Body of pancreas (tissue), 4 donors: ENCODE results near the gene RCAN2.

Experiments used
- CTCF ChIP-seq, 7 experiments: fragments of 450-650 bp in 4 of 7; fragments of 200-600 bp in 3 of 7; sonication (generic) in 3 of 7; IDR thresholded peaks; one replicate each; pipeline ENCODE4 v1.5.1; 2016 to 2019; ENCODE audit warnings: antibody characterized with exemption in 7 of 7
- POLR2A ChIP-seq, 3 donors: fragments of 450-650 bp; IDR thresholded peaks; one replicate each; pipeline ENCODE4 v1.6.1; 2016; ENCODE audit warnings: antibody characterized with exemption in 3 of 3, mild to moderate bottlenecking in 2 of 3

- TF ChIP-seq CTCF (IDR thresholded peaks at IDR 0.05) (no peak), POLR2A (IDR thresholded peaks at IDR 0.05) (no peak)
These were observed 97.9 kb downstream of the RCAN2 start for GRCh38 chr6:46393161-46393939.
